Left forelimb (tissue), 1 donor: ENCODE measurements around the gene ATRNL1.
A peak's percentile ranks its signal among the peaks of the same experiment; 100 is the strongest.
"Not testable (repeated sequence)": the region's sequence is repeated elsewhere in the genome, so short reads cannot be mapped to it uniquely, and the experiment has no call there.

Experiments
- DNase-seq: peaks from one replicate; pipeline ENCODE4 v3.0.0-alpha.2; 2018; ENCODE audit warnings: low spot score

The ATRNL1 gene

DNA sequence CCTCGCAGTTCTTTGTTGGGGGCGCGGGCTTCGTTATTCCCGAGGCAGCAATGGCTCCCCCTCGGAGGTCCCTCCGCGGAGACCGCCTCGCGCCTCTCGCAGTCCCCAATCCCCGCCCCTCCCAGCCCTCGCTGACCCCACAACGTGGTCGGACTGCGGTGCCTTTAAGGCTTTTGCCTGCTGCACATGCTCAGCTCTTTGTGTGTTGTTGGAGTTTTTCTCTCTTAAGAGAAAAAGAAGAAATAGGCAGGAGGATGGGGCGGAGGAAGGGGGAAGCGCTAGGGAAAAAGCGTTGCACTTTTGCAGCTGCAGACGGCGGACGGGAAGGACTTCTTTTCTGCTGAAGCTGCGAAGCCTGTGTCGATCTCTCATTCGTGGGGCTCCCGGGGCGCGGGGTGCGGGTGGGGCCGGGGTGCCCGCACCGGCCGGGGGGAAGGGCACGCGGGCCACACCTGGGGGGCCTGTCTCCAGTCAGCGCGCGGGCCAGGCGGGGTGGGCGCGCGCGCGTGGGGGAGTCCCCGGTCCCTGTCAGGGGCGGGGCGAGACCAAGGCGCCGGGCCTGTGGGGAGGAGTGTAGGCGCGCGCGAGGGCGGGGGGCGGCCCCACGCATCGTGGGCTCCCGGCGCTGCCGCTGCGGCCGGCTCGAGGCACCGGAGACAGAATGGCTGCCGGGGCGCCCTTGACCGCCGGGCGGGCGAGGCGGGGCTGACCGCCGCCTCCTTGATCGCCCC is 445 bp upstream of the ATRNL1 start:
- peak; percentile 79 for DNase-seq

DNA sequence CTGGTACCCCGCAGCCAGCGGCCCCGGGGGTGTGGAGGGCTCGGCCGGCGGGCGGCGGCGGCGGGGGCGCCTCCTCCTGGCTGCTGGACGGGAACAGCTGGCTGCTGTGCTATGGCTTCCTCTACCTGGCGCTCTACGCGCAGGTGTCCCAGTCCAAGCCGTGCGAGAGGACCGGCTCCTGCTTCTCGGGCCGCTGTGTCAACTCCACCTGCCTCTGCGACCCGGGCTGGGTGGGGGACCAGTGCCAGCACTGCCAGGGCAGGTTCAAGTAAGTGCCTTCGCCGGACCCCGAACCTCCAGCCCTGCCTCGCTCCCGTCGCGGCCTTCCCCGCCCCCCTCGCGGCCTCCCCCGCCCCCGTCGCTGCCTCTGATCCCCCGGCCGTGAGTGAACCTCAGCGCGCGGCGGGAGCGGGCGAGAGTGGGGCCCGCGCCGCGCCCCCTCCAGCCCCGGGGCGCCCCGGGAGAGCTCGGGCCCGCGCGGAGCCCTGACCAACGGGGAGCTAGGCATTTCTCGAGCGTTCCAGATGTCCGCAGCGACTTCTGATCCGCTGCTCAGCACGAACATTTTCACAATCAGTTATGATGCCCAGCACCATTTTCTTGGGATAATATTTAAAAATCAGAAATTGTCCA is 727 bp downstream of the ATRNL1 start:
- no peak for DNase-seq

DNA sequence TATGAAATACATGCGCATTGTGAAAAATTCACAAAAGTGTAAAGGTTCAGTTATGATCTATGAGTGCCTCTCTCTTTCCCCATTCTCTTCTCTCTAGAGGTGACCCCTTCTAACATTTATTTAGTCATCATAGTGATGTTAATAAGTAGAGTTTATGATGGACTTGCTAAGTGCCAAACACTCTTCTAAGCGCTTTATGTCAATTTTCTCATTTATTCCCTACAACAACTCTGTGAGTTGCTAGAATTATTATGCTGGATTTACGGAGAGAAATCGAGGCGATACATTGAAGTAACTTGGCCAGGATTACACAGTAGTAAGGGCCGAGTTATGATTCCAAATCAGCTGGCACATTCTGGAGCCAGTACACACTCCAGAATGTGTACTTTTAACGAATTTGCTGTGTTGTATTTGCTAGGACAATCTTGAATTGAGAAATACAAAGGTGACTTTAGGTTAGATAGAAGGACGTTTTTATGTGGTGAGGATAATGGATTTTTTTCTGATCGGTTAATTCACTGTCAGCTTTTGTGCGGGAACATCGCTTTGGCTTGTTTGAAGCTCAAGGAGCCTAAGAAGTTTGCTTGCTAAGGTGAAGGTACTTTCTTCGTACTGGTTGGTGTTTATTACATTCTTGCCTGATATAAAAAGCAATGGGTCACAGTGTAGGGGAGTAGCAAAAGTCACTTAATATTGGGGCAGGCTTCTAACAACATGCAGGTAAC is 1.4 kb downstream of the ATRNL1 start:
- no peak for DNase-seq

- DNase-seq, result no peak
These were observed 2.6 kb downstream of the ATRNL1 start for GRCh38 chr10:115095758-115096157.

- no peak for DNase-seq
These were observed 10.5 kb downstream of the ATRNL1 start for GRCh38 chr10:115103700-115104099.

- DNase-seq, result not testable (repeated sequence)
These were observed 12.2 kb downstream of the ATRNL1 start for GRCh38 chr10:115105411-115105810.

DNA sequence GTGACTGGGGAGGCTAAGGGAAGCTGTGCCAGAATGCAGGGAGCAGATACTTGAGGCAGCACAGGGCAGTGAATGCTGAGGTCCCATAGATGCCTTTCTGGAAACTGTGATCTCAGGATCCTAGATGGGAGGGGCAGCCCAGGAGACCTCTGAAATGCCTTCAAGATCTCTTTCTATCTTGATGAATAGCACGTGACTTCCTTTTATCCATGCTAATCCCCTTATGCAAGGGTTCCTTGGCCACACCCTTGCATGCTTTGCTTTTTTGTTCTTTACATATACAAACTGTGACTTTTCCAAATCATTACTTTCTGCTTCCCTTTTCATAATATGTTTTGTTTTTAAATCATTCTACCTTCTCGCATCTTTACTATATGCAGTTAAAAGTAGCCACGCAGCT is 14.7 kb downstream of the ATRNL1 start:
- no peak for DNase-seq

DNA sequence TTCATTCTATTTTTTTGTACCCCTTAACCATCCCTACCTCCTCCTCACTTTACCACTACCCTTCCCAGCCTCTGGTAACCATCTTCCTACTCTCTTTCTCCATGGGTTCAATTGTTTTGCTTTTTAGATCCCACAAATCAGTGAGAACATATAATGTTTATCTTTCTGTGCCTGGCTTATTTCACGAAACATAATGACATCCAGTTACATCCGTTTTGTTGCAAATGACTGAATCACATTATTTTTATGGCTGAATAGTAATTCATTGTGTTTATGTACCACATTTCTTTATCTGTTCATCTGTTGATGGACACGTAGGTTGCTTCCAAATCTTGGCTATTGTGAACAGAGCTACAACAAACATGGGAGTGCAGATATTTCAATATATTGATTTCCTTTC is 24.1 kb downstream of the ATRNL1 start:
- no peak for DNase-seq

DNA sequence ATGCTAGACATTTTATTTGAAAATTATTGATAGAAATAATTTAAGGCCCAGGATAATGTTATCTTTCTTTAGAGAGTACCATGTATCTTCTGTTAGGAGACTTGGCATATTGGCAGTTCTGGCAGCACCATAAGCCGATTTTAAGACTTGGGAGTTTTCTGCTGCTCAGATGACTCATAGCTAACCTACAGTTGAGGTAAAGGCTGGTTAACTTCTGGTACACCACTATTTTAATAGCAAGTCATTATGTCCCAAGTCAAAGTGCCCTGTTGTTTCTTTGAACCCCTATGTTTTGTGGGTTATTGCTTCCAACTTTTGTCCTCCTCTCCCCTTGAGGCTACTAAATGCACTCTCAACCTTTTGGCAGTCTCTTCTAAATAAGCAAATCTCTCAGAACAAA is 25.2 kb downstream of the ATRNL1 start:
- no peak for DNase-seq

- DNase-seq, result no peak
These were observed 32.3 kb downstream of the ATRNL1 start for GRCh38 chr10:115125505-115125904.

DNA sequence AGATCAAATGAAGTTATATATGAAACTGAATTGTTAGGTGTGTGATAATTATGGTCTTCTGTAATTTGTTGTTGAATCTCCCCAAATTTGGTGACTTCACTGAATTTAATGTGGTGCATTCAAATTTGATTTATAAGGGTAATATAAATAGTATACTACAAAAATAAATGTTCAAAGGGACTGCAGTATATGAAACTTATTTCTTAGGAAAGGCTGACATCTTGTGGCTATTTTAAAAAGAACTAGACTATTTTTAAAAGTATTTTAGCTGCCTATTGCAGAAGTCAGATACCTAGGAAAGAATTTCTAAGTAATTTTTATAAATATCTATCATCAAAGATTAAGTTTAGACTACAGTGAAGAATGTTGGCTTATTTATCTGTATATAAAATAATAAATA is 36.6 kb downstream of the ATRNL1 start:
- DNase-seq, result no peak

DNA sequence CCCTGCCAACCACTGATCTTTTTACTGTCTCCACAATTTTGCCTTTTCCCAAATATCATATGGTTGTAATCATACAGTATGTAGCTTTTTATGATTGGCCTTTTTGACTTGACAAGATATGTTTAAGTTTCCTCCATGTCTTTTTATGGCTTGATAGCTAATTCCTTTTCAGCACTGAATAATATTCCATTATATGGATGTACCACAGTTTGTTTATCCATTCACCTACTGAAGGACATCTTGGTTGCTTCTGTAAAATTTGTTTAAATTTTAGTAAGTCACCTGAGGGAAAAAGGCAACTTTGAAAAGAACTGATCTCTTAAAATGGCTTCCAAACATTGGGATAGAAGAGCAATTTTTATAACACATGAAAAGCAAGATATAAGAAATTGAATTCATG is 43.5 kb downstream of the ATRNL1 start:
- DNase-seq, result no peak

GRCh38 chr10:115141254-115141653 is 48.1 kb downstream of the ATRNL1 start:
- no peak for DNase-seq

GRCh38 chr10:115157357-115157756 is 64.2 kb downstream of the ATRNL1 start:
- no peak for DNase-seq

DNA sequence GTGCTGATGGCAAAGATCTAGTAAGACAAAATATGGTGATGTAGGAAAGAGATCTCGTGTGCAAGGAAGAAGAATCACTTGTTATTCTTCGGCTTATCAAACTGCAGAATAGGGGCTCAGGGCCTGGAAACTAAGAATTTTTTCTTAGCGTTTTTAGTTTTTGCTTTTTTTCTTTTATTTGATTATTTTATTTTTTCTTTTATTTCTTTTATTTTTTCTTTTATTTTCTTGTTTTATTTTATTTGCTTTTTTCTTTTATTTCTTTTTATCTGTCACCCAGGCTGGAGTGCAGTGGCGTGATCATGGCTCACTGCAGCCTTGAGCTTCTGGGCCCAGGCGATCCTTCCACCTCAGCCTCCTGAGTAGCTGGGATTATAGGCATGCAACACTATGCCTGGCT is 70.0 kb downstream of the ATRNL1 start:
- no peak for DNase-seq

DNA sequence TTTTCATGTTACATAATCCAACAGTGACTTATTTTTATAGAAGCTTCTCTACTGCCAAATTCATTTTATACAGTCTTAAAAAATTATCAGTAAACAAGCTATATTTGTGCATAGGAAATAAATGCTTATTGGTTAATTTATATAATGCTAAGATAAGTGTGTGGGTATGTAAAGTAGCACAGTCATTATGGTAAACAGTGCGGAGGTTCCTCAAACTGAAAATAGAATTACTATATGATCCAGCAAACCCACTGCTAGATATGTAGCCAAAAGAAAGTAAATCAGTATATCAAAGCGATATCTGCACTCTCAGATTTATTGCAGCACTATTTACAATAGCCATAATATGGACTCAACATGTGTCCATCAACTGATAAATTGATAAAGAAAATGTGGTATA is 71.1 kb downstream of the ATRNL1 start:
- no peak for DNase-seq

GRCh38 chr10:115167751-115168150 is 74.6 kb downstream of the ATRNL1 start:
- no peak for DNase-seq

- no peak for DNase-seq
These were observed 78.3 kb downstream of the ATRNL1 start for GRCh38 chr10:115171392-115171960.

DNA sequence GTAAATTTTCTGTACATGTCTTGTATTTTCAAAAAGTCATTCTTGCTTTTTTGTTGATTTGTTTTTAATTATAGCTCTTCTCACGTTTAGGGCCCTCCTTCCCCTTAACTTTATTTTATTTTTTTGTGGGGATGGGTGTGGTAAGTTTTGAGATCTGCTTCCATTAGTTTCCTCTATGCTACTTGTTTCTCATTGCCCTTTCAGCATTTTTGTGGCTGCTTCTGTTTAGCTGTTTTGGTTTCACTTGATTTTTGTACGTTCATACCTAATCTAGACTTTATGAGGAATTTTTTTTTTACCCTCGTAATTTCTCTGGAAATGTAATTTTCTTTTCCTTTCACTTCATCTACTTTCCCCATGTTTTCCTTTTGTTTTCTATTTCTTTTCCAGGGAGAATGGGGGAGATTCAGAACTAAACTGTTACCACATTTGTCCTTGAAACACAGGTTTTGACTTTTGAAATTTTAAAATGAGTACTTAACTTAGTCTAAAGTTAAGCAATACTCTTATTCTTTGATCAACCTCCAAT is 80.8 kb downstream of the ATRNL1 start:
- no peak for DNase-seq

DNA sequence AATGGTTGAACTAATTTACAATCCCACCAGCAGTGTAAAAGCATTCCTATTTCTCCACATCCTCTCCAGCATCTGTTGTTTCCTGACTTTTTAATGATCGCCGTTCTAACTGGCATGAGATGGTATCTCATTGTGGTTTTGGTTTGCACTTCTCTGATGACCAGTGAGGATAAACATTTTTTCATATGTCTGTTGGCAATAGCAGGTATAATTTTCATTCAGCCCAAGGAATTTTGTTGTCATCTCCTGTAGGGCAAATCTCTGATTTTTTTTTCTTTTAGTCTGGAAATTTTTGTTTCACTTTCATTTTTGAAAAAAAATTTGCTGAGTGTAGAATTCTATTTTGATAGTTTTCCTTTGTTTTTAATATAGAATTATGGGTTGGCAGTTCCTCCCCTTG is 114.1 kb downstream of the ATRNL1 start:
- not testable (repeated sequence) for DNase-seq

DNA sequence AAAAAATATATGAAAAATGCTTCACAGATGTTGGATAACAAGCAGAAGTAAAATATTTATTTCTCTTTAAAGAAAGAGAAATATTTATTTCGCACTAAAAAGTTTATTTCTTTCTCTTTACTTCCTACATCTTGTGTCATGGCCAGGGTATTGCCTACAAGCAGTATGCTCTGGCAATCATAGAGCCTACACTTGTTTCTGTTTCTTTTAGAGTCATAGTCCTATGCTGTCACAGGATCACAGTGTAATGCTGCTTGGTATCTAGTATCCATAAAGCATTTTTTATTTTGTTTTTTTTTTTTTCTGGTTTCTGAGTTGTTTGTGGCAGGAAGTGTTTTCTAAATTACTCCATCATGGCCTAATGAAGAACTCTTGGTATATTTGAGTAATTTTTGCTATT is 116.0 kb downstream of the ATRNL1 start:
- no peak for DNase-seq

- no peak for DNase-seq
These were observed 121.7 kb downstream of the ATRNL1 start for GRCh38 chr10:115214829-115215228.

DNA sequence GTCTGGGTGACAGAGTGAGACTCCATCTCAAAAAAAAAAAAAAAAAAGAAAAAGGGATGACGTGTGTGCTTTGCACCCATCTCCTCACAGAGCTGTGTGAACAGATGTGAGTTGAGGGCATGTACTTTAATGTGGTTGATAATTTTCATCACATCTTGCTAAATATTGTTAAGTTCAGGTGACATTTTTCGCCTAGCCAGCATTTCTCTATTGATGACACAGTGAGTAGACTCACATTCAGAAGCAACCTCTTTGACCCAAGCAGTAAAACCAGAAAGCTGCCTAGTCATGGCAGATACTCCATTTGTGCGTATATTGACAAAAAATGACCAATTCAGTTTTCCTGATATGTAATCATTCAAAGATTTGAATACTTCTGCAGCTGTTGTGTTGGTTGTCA is 126.0 kb downstream of the ATRNL1 start:
- no peak for DNase-seq
